ENCODE measurements around the gene LAMP5.

LAMP5 gene

DNA sequence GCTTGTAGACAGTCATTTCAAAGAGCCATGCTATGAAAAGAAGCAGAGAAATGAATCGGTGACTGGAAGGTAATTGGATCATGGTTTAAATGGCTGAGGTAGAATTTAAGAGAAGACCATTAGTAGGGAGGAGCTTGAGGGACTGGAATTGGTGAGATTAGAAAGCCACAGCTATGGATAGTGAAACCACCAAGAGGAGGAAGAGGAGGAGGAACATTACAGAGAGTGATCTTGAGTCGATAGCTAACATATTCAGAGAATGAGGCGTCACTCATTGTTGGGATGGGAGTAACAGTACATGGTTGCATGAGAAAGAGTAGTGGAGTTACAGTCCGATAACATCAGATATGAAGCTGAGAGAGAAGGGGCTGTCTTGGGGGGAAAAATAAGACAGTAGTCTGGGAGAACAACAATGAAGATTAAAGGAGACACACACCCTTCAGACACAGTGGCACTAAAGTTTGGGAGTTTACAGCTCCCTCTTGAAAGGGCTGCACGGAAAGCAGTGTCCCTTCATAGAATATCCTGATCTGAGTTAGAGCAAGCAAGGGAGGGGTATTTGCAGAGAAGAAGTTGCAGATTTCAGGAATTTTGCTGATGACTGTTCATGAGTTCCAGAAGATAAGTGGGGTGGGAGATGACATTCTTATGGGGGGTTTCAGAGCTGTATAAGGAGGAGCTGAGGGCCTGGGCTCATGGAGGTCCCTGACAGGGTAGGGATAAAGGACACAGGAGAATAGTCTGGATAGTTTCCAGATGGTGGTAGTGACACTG lies 15.1 kb upstream of the LAMP5 start:
- no peak for DNase-seq

DNA sequence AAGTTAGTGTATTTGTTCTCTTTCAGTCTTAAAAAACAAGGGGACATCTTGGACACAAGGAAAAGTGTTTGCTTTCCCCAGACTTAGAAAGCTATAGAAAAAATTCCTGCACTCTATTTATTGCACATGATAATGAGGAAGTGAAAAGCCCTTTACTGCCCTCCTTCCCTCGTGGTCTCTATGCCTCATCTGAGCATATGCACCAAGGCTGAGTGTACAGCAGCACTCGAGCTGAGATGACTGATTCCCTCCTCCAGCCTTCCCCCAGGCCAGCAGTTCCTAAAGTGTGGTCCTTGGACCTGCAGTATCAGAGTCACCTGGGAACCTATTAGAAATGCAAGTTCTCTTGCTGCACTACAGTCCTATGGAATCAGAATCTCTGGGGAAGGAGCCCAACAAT lies 14.3 kb upstream of the LAMP5 start:
- no peak for DNase-seq

DNA sequence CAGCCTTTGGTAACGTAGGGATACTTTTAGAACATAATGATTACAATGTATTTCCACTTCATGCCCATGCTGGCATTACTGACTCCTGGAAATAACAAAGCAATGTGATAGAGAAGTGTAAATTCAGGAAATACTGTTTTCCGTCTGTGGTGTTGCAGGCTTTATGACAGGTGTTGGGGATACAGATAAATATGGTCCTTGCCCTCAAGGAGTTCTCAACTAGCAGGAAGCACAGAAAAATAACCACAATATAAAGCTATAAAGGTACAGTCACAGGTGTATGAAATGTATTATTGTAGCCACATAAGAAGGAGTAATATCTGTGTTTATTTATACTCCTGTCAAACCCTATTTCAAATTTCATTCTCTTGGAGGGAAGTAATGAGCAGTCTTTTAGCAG lies 12.9 kb upstream of the LAMP5 start:
- no peak for DNase-seq

DNA sequence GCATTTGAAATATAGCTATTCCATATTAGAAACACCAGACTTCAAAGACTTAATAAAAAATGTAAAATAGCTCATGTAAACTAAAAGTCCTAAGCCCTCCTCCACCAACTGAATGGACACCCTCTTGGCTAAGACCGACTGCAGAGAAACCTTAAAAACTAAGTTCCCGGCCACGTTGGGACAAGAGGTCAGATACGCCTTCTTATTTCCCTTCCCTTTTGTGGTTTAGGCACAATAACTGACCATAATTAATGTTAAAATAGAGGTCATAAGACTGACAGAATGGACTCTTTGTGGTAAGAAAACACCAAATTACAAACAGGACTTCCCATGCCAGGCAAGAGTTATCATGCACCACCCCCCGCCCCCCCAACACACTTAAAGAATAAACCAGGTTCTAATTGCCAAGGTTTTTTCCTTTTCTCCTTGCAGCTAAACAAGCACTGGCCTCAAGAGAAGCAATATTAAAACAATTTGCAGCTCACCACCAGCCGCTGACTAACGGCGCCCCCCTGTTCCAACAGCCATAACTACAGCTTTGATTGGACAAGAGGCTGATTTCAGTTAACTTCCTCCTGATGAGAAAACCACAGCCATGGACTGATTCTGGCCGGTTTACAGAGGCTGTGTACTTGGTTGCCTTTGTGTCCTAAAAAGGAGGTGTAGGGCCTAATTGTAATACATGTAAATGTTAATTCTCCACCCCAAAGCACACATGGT lies 10.7 kb upstream of the LAMP5 start:
- no peak for DNase-seq

DNA sequence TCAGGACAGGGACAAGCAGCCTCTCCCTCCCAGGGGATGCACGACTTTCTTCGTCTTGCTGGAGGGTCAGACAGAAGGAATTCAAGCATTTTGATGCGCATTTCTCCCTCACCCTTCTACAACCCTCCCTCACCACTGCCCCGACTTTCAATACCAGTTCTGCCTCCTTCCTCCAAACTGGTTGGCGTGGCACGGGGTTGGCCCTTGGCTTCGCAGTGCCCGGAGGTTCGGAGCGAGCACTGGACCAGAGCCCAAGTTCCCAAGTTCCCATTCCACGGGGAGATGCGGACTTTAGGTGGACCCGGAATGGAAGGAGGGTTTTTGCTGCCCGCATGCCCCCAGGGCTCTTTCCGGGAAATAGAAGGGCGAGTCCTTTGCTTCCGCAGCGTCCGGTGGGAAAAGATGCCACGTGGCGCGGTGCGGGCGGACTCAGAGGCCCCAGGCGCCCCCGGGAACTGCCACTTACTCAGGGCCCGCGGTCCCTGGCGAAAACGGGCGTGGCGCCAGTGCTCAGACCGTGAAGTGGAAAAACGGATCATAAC lies 8.0 kb upstream of the LAMP5 start:
- DNase-seq: no peak

DNA sequence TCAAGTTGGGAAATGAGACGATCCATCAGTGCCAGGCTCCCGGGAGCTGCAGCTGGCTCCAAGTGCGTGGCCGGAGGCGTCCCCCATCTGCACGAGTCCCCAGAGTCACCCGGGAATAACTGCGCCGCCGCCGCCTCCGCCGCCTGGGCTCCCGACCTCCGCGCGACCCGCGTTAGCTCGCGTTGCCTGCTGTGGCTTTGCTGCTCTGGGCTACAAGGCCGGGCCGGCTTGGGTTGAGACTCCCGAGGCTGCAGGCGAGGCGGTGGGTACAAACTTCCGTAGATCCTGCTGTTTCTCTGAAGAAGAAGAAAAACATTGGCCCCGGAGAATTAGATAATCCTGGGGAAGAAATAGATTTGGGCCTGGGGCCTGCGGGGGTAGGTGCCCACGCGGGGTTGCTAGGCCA lies 7.4 kb upstream of the LAMP5 start:
- DNase-seq: peak; percentile 56

DNA sequence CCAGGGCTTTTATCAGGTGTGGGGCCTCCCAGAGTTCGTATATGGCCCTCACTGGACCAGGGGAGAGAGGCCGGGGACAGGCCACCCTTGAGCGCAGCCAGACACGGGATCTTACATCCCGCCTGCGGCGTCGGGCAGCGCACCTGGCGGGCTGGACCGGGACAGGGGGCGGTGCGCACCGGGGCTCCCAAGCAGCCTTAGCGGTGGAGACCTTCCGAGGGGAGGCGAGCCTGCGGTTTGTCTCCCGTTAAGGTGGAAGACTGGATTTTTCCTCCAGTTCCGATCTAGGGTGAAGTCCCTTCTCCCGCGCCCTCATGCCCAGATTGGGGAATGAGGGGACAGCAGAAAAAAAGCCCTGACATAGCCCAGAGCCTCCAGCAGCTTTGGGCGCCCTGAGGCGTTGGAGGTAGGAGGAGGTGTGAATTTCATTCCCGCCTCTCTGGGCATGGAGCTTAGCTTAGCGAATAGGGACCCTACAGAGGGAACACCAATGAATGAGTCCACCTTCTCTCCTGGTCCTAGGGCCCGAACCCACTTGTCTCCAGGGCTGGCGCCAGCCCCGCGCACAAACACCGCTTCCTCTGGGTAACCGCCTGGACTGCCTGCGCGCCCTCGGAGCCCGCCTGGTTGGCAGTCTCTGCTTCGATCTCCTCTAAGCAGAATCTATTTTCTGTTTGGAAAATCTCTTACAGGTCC lies 6.7 kb upstream of the LAMP5 start:
- peak; percentile 51 for DNase-seq

DNA sequence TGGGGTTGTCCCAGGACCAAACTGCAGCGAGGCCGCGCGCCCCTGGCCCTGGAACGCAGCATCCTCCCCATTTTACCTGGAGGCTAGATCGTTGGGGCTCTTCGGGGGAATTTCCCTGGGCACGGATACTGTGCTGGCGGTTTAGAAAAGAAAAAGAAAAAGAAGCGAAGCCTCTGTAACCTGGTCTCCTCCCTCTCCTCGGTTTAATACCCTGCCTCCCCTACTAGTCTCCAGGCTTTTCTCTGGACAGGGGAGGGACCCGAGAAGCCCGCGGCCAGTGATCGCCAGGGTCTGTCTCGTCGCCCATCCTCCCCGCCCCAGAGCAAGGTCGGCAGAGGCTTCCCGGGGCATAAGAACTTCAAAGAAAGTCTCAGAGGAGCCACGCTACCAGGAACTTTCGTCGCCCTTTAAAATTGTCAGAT lies 6.1 kb upstream of the LAMP5 start:
- DNase-seq: peak; percentile 57

DNA sequence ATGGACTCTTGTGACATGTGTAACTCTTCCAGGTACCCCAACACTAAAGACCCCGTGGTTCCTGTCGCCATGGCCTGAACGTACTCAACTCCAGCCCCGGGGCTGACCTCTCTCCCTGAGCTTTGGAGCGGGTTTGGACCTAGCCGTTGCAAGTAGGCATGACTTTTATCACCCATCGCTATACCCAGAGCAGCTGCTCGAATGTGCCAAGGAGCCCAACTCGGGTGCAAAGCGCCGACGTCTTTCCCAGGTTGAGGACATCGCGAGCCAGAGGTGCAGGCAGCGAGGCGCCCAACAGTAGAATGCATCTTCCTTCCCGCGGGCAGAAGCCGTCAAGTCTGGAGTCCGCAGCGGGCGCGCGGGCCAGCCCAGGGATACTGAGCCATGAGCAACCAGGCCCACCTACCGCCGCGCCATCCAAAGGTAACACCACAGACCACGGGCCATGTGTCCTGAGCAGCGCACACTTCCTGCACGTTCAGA lies 5.7 kb upstream of the LAMP5 start:
- DNase-seq: peak; percentile 39

DNA sequence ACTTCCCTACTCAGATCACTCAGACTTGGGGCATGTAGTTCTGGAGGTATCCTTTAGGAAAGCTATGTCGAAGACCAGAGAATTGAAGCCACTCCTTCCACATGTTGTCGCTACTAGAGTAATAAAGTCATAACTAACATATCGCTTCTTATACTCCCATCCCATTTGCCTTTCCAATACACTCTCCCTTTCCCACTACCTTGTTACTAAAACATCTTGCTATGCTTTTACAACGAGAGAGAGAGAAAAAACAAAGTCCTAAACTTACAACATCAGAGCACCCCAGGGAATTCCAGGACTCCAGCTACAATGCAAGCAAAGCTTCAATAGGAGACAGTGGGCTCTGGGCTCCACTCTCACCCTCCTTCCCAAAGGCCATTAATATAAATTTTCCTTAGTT lies 5.1 kb upstream of the LAMP5 start:
- DNase-seq: no peak

DNA sequence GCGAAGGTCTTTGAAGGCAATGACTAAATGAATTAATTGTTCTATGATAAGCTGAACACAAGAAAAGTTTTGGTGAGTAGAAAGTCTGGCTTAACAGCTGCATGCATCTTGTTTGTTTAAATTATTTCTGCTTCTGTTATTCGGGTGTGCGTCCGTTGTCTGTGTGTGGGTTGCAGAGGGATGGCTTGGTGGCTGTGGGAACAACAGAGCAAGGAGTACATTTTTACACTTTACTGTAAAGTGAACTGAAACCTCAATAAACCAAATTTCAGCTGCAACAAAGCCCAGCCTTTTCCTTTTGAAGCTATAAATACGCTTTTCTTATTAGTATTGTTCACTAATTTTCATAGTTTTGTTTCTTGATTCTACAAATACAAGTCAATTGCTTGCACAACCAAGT lies 3.5 kb upstream of the LAMP5 start:
- DNase-seq: no peak

DNA sequence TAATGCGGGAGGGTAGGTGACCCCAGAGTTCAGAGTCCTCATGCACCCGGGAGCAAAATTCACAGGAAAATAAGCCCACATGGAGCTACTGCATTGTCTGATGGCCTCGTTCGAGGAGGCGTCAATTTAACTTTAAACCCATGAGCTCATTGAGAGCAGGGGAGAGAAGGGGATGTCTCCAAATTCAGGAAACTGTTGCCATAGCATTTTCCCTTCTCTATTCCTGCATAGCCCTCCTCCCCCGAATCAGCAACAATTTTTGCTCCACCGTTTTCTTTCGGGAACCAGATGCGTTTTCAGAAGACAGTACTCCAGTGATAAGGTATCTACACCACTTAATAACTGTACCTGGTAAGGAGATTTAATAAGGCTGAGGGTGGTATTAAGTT lies 324 bp upstream of the LAMP5 start:
- DNase-seq: no peak

DNA sequence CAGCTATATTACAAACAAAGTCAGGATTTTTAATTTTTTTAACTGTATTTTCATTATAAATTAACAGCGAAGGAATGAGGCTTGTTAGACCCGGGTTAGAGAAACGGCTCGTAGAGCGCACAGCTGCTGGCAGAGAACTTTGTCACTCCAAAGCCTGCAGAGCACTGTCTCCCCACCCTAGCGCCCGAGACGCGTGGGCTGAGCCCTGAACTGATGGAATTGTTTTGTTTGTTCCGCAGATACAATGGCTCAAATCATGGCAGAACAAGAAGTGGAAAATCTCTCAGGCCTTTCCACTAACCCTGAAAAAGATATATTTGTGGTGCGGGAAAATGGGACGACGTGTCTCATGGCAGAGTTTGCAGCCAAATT lies 810 bp downstream of the LAMP5 start:
- peak; percentile 42 for DNase-seq

DNA sequence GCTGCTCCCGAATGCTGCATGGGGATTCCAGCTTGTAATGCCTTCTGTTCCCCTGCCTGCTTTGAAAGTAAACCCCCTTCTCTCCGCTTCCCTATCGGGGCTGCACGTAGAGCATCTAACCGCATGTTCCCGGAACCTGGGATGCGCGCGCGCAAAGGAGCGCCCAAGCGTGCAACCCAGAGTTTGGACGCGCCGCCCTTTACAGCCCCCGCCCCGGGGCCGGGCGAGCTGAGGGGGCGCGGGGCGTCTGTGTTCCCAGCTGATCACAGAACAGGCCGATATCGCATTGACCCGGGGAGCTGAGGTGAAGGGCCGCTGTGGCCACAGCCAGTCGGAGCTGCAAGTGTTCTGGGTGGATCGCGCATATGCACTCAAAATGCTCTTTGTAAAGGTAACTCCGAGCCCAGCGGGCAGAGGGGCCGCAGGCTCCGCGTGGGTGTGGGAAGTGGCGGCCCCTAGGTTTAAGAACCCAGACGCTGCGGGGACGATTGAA lies 1.4 kb downstream of the LAMP5 start:
- peak; percentile 62 for DNase-seq

DNA sequence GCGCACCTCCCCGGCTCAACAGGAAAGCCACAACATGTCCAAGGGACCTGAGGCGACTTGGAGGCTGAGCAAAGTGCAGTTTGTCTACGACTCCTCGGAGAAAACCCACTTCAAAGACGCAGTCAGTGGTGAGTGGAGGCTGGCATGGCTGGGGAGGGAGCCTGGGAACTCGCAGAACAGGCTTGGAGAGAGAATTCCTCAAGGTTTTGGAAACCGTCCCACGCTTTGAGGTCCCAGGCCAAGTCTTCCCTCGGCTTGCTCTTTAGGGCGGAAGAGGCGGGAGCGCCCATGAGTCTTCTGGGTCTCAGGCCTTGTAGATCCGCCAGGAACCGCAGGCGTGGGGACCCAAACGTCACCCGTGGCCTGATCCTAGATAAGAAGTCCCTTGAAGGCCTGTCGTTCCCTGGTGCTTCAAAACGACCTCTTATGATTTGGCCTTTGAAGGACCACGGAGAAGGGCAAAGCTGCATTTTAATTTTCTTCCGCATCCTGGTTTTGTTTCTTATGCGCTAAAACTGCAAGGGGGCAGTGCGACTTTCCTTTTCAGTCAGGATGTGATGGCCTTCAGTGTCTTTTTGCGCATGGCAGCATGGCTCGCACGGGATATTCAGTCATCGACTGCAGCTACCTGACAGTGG lies 2.0 kb downstream of the LAMP5 start:
- DNase-seq: peak; percentile 58

DNA sequence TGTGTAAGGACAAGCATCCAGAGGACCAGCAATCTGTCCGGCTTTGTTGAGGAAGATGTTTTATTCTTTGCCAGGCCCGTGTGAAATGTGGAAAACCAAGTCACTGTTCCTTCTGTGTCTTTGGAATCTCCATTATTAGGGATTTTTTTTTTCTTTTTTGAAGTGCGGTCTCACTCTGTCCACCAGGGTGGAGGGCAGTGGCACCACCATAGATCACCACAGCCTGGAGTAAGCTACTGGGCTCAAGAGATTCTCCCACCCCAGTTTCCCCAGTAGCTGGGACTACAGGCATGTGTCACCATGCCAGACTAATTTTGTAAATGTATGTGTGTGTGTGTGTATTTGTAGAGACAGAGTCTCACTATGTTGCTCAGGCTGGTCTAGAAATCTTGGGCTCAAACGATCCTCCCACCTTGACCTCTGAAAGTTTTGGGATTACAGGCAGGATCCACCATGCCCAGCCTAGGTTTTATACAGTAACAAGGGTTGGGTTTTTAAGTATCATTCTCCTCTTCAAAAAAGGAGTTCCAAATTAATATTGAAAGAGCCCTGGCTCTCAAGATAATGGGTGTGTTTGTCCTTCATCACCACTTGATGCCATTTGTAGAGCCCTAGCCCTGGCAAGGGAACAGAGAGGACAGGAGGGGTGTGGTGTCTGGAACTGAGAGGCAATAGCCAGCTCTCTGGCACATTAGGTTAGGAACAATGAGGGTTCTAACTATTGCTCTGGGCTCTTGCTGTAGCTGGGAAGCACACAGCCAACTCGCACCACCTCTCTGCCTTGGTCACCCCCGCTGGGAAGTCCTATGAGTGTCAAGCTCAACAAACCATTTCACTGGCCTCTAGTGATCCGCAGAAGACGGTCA lies 3.1 kb downstream of the LAMP5 start:
- DNase-seq: no peak

DNA sequence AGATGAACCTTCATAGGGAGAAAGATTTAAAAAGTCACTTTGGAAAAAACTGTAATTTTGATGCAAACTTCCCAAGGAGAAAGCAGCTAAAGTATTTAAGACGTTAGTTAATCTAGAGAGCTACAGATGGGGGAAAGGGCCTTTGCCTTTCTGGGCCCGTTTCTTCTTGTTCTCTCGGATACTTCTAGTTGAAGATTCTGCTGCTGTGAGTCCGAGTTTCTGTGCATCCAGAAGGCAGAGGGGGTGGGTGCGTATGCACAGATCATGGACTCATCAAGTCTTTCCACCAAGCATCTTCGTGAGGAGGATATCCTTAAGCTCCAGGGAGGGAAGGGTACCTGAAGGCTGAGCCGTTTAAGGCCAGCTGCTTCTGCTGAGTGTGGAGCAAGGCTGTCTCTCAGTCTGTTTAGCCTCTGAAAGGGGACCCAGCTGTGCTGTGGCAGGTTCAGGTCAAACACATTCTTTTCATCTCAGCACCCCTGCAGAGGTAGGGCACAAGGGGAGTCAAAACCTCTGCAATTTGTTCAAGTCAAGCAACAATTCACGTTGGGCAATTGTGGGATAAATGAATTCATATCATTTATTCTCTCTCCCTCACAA lies 4.3 kb downstream of the LAMP5 start:
- no peak for DNase-seq

DNA sequence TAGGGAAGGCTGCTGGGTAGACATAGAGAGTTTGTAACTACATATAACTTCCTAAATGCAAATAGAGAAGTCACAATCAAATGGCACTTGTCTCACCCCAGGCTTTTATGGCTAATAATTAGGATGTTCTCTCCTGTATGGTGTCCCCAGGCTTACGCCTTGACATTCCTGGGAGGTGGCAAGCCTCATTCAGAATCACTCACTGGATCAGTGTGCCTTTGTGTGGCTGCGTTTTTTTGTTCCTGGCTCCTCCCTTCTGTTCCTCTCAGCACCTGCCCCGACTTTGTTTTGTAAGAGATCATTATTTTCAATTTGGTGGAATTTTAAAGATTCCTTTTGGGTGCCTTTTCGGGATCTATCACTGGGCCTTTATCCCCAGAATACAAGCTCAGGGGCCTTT lies 5.7 kb downstream of the LAMP5 start:
- DNase-seq: no peak

DNA sequence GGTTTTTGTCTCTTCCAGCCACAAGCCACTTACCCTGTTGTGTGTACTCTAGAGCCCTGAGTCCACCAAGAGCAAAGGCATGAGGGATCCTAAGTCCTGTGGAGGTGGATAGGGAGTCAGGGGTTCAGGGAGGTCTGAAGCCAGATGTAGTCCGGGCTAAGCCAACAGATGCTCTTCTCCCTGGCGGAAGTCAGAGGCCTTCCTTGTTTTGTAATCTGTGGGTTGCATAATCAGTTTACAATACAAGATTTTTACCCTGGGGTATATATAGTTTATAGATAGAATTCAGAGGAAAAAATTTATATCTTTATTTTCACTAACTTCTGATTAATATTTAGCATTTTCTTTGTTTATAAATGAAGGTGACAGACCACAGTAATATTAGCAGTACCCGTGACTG lies 9.2 kb downstream of the LAMP5 start:
- no peak for DNase-seq

DNA sequence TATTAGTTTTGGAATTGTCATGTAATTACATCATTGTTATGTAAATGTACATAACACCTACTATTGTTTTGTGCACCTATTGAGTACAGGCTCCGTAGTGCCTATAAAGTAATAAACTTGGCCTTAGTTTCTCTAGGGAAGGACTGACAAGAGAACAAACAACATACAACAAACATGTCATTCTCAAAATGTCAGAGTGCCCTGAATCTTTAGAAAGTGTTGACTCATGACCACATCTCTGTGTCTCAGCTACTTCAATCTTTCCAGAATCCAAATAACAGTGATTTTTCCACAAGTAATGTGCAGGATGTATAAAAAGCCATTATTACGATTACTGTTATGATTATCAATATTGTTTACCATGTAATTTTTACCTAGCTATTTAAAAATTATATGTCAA lies 17.2 kb downstream of the LAMP5 start:
- DNase-seq: no peak
